DMS53 treated with DMSO at 0.1 percent for 48 hours (cell line): Measurements from ENCODE around the gene CBLC.
A peak's percentile ranks its signal among the peaks of the same experiment; 100 is the strongest.
"Not testable (repeated sequence)": the region's sequence is repeated elsewhere in the genome, so short reads cannot be mapped to it uniquely, and the experiment has no call there.

ENCODE experiments used
- DNase-seq: peaks from one replicate; lab custom pipeline; 2025; ENCODE audit not compliant: unreplicated experiment; lab: John Stamatoyannopoulos, UW

The CBLC gene

GRCh38 chr19:44817725-44818465, 40.2 kb downstream of the CBLC start:
- no peak for DNase-seq

- DNase-seq, result no peak
These were observed 40.9 kb downstream of the CBLC start for GRCh38 chr19:44818466-44819031.

GRCh38 chr19:44819246-44819832, 41.6 kb downstream of the CBLC start:
- DNase-seq, result no peak

GRCh38 chr19:44820648-44821609, 43.2 kb downstream of the CBLC start:
- DNase-seq, result no peak

GRCh38 chr19:44822177-44822576, 44.5 kb downstream of the CBLC start:
- no peak for DNase-seq

- DNase-seq, result no peak
These were observed 45.1 kb downstream of the CBLC start for GRCh38 chr19:44822670-44823372.

- DNase-seq, result peak; percentile 29
These were observed 45.6 kb downstream of the CBLC start for GRCh38 chr19:44823373-44823698.

GRCh38 chr19:44824761-44825160, 47.1 kb downstream of the CBLC start:
- peak; percentile 93 for DNase-seq

- not testable (repeated sequence) for DNase-seq
These were observed 55.2 kb downstream of the CBLC start for GRCh38 chr19:44832875-44833274.

- not testable (repeated sequence) for DNase-seq
These were observed 56.7 kb downstream of the CBLC start for GRCh38 chr19:44834399-44834798.

GRCh38 chr19:44839276-44839675, 61.6 kb downstream of the CBLC start:
- DNase-seq, result no peak

- no peak for DNase-seq
These were observed 63.1 kb downstream of the CBLC start for GRCh38 chr19:44840811-44841210.

- DNase-seq, result no peak
These were observed 63.5 kb downstream of the CBLC start for GRCh38 chr19:44841231-44841630.

- no peak for DNase-seq
These were observed 67.6 kb downstream of the CBLC start for GRCh38 chr19:44845286-44845611.

GRCh38 chr19:44845612-44846454, 68.1 kb downstream of the CBLC start, which contains the start of gene NECTIN2:
Gene NECTIN2, plus strand, starts transcription at chr19:44846297. Its CDS starts 229 bp downstream, at chr19:44846526.
- DNase-seq, result peak; percentile 89

- no peak for DNase-seq
These were observed 68.9 kb downstream of the CBLC start for GRCh38 chr19:44846455-44847143.

- peak; percentile 36 for DNase-seq
These were observed 69.7 kb downstream of the CBLC start for GRCh38 chr19:44847144-44848035.

GRCh38 chr19:44848036-44848811, 70.5 kb downstream of the CBLC start:
- no peak for DNase-seq
